ENCODE results near the gene ALDH1B1.
"Not testable (repeated sequence)": the region's sequence is repeated elsewhere in the genome, so short reads cannot be mapped to it uniquely, and the experiment has no call there.

The ALDH1B1 gene

DNA sequence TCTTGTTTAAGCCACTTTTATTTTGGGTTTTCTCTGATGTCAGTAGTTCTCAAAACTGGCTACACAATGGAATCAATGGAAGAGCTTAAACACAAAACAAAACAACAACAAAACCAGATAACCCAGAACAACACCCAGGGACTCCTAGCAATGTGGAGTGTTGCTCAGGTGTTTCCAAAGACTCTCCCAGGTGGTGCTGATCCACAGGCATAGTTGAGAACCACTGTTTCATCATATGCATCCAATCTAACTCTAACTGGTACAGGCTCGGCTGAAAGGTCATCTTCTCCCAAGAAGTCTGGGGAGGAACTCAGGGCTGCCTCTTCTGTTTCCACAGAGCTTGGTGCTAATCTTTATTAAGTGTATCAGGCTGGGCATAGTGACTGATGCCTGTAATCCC lies 5.4 kb upstream of the ALDH1B1 start:
- no peak for DNase-seq (ENCODE audit: low read depth, low spot score)

DNA sequence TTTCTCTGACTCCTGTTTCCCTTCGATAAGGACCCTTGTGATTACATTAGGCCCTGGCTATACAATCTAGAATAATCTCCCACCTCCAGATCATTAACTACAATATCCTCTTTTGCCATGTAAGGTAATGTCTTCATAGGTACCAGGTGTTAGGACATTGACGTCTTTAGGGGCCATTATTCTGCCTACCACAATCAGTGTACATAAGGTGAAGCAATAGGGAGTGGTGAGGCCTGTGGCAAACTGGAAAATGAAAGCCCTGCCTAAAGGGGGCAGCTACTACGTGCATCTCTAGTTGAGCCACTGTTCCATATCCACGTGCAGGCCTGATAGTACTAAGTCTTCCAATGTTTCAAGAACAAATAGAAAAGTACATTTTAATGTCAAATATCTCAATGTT lies 4.8 kb upstream of the ALDH1B1 start:
- no peak for DNase-seq (ENCODE audit: low read depth, low spot score)

DNA sequence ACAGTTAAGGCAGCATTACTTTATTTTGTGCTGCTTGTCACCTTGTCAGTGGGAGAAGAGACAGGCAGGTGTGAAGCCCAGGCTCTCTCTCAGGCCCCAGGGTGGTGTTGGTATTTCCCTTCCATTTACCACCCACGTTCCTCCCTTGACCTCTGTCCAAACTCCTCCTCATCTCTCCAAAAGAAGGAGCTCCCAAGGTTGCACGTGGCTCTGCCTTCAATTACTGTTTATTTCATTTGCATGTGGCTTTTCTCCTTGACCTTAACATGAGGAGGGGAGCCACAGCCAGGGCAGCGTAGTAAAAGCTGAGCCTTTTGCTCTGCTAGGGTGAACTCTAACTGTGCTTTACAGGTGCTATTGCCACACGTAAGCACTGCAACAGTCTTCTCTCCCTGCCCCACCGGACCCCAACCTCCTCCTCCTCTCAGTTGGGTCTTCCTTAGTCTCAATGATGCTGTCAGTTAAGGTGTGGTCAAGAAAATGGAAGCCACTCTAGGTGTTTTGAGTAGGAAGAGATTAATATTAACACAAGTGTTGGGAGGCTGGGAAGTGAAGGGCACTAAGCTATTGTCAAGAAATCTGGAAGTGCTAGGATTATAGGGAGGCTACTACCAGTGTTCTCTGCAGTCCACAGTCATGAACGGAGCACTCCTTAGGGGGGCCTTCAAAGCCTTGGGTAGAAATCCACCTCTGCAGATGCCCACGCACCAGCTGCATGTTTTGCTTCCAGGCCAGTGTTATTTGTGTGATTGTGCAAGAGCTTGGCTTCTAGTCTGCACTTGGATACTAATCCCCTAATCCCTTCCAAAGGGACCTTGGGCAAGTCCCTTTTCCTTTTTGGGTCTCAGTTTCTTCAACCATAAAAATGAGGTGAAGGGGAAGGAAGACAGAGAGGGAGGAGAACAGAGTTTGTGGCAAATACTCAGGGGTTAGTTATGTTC lies 3.9 kb upstream of the ALDH1B1 start:
- no peak for DNase-seq (ENCODE audit: low read depth, low spot score)

DNA sequence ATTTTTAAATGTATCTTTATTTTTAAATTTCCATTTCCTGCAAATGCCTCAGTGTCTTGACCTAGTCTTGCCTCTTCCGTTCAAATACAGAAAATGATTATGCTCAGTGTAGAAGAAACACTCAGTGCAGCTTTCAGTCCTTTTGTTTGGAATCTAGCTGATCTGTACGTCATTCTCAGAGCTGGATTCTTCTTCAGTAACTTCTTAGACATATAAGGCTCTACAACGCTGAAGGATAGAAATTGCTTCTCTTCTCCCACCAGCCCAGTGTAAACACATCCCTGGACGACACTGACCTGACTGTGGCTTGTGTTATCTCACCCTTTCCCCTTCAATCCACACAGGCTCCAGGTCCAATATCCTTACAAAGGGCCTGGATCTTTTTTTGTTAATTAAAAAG lies 3.2 kb upstream of the ALDH1B1 start:
- no peak for DNase-seq (ENCODE audit: low read depth, low spot score)

DNA sequence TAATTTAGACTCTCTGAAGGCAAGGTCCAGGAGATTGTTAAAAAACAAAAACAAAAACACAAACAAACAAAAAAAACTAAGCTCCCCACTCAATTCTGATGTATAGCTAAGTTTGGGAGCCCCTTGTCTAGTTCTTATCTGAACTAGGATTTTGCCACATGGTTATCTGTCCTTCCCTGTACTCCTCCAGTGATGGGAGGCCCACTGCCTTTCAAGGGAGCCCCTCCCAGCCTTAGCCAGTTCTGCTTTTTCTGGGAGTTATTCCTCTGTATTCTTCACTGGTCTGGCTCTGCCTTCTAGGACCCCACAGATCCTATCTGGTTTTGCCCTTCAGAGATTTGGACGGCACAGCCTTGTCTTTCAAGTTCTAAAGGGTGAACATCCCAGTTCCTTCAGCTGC lies 2.1 kb upstream of the ALDH1B1 start:
- DNase-seq (ENCODE audit: low read depth, low spot score), result no peak

DNA sequence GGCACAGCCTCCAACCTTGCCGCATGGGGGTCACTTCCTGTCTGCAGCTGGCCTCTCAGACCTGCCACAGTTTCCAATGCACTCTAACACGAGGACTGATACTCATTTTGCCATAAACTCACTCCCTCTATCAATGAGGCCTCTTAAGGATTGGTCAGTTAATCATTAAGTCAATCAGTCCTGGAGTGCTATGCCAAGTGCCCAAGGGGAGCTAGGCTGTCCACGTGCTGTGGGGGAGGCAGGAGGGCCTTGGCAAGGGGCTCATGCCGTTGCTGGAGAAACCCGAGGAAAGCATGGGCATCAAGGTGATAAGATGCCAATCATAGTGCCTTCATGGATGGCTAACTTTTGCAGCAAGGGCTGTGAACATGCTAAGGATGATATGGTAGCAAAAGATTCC lies 1.7 kb upstream of the ALDH1B1 start:
- DNase-seq (ENCODE audit: low read depth, low spot score), result no peak

DNA sequence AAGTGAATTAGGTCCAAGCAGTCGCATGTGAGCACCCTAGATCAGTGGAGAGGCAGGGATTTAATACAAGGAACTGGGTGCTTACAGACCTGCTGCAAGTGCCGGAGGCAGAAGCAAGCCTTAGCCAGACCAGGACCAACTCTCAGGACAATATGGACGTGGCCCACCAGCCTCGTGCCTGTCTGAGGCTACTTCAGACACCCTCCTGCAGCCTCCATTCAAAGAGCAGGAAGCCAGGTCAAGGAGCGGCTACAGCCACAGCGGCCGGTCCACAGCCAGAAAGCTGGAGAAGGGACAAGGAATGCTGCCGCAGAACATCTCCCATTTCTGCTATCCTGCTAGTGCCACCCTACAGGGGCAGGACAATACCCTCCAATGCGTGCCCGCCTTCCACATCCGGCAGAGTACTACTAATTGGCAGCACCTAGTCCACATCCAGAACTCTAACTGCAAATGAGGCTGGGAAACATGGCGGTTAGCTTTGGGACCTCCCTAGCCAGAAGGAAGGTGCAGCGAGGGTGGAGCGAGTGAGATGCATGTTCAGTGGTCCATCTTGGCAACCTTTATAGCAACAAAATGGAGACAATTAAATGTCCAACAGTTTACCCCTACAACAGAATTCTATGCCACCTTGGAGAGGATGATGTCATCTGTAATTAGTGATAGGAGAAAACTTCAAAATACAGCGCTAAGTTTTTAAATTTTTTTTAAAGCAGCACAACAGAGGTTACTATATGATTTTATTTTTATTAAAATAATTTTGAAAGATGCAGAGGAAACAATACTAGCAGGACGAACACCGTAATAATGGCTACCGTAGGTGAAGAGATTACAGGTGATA lies 1.0 kb upstream of the ALDH1B1 start:
- DNase-seq (ENCODE audit: low read depth, low spot score), result no peak

DNA sequence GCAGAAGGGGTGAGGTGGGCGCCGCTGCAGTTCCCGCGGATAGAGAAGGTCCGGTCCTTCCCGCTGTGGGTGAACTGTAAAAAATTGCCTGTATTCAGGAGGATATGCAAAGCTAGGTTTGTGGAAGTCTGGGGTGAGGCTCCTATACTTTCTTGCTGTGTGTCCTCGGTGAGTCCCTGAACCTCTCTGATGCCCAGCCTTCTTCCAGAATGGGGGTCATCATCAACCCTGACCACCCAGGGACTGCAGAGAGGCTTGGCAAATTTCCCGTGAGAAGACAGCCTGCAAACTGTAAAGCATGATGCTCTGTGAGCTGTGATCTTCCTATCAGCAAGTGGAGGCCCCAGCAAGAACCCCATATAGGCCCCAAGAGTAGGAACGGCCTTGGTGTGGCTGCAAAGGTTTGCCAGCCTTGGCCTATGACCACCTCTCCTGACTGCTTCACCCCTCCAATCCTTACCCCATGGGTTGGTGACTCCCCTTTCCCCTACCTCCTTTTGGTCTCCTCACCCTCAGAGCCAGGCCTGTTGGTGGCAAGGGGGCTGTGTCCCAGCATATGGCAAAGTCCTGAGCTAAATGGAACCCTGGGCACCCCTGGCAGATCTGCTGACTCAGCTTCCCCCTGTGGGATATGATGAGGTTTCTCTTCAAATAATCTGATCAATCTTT lies 760 bp downstream of the ALDH1B1 start:
- DNase-seq (ENCODE audit: low read depth, low spot score), result no peak

DNA sequence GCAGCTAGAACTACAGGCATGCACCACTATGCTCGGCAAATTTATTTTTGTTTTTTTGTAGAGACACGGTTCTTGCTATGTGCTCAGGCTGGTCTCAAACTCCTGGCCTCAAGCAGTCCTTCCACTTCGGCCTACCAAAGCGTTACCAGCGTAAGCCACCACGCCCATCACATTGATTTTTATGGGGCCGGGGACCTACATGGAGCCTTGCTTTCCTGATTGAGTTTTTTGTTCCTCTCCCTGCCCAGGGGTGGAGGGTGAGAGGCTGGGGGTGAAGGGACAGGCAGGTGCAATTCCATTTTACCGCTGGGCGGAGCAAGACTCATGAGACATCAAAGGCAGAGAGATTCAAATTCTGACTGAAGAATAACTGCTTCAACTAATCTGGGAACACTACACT lies 1.9 kb downstream of the ALDH1B1 start:
- DNase-seq (ENCODE audit: low read depth, low spot score), result no peak

DNA sequence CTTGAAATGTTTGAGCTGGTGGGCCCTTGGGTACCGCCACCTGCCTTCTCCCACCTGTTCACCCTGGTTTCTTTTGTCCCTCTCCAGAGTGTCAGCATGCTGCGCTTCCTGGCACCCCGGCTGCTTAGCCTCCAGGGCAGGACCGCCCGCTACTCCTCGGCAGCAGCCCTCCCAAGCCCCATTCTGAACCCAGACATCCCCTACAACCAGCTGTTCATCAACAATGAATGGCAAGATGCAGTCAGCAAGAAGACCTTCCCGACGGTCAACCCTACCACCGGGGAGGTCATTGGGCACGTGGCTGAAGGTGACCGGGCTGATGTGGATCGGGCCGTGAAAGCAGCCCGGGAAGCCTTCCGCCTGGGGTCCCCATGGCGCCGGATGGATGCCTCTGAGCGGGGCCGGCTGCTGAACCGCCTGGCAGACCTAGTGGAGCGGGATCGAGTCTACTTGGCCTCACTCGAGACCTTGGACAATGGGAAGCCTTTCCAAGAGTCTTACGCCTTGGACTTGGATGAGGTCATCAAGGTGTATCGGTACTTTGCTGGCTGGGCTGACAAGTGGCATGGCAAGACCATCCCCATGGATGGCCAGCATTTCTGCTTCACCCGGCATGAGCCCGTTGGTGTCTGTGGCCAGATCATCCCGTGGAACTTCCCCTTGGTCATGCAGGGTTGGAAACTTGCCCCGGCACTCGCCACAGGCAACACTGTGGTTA lies 3.3 kb downstream of the ALDH1B1 start:
- no peak for DNase-seq (ENCODE audit: low read depth, low spot score)

DNA sequence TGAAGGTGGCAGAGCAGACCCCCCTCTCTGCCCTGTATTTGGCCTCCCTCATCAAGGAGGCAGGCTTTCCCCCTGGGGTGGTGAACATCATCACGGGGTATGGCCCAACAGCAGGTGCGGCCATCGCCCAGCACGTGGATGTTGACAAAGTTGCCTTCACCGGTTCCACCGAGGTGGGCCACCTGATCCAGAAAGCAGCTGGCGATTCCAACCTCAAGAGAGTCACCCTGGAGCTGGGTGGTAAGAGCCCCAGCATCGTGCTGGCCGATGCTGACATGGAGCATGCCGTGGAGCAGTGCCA lies 3.8 kb downstream of the ALDH1B1 start:
- DNase-seq (ENCODE audit: low read depth, low spot score), result no peak

DNA sequence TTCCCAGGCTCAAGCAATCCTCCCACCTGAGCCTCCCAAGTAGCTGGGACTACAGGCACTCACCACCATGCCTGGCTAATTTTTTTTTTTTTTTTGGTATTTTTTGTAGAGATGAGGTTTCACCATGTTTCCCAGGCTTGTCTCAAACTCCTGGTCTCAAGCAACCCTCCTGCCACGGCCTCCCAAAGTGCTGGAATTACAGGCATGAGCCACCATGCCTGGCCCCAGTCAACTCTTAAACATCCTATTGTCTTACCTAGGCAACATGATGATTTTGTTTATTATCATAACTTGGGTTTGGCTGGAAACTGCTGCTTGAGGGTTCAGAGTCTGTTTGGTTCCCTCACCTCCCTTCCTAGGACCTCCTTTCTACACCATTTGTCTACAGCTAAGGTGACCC lies 6.7 kb downstream of the ALDH1B1 start:
- not testable (repeated sequence) for DNase-seq (ENCODE audit: low read depth, low spot score)

DNA sequence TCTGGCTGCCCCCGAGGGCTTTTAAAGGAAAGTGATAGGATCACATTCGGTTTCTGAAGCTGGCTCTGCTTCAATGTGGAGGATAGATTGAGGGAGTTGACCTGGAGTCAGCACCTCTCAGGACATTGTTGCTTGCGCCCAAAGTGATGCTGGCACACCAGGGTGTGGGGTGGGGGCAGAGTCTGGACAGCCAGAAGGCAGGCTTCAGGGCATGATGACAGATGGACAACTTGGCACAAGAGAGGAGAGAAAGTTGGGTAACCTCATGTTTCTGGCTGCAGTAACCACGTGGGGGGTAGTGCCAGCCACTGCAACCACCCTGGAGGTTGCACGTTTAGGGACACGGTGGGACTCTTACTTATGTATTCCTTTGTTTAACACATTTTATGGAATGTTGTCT lies 9.5 kb downstream of the ALDH1B1 start:
- no peak for DNase-seq (ENCODE audit: low read depth, low spot score)

DNA sequence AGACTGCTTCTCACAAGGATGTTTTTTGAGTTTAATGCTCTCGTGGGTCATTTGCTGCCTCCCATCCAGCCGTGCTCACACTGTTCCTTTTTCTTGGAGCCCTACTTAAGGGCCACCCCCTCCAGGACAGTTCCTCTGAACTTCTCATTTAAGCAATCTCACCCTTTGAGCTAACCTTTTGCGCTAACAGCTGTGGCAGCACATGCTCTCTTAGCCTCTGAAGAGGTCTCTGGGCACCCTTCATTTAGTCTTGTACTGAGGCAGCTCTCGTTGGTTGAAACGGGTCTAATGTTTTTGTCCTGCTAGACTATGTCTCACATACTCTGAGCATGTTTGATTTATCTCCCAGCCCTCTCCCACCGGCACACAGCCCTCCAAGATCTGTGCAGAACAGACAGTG lies 11.8 kb downstream of the ALDH1B1 start:
- no peak for DNase-seq (ENCODE audit: low read depth, low spot score)

DNA sequence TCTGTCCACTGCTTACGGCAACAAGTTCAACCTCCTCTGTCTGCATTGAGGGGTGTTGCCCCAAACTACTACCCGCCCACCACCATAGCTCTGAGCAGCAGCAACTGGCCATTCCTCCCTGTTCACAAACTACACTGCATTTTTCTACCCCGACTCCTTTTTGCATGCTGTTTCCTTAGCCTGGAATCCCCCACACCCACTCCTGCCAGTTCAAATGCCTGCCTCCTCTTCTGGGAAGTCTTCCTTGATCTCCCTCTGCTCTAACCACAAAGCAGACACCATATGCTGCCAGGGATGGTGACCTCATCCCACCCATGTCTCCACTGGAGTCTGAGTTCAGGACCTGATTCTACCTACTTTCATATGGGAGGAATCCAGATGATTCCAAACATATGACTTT lies 13.3 kb downstream of the ALDH1B1 start:
- DNase-seq (ENCODE audit: low read depth, low spot score), result no peak

DNA sequence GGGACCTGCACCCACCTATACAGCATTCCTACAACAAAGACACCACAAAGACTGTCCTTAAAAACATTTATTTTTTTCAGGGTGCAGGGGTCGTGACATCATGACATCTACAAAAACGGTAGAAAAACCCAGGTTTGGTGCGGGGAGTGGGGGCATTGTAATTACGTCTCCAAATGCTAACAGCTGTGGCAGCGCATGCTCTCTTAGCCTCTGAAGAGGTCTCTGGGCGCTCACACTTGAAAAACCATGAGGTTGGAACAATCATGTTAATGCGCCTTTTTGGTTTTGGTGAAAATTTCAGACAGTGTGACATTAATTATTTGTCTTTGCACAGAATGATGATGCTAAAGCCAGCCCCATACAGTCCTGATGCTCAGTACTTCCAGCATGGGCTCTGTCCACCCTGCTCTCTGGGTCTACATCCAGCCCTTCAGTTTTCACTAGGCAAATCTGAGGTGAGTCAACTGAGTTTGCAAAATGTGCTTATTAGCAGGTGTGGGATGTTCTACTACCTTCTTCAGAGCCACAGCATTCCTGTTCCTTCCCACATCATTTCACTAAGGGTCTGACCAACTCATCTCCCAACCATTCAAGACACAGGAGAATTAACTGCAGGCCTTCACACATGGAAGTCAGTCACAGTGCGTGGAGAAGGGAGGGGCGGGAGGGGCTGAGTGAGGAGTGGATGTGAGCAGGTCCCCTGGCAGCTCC lies 14.1 kb downstream of the ALDH1B1 start:
- no peak for DNase-seq (ENCODE audit: low read depth, low spot score)

DNA sequence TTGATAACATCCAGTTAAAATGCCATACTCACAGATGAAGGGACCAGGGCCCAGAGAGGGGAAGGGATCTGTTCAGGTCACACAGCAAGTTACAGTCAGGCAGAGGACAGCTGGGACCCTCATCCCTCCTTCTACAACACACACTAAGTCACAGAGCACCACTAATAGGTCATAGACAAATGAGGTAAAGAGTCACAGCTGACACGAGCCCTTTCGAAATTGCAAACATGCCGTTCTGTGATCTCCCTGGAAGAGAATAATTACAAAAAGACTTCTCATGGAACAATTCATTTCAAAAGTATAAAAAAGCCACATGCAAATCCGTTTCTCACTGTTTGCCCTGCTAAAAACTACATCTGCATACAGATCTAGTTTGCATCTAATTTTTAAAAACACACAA lies 16.2 kb downstream of the ALDH1B1 start:
- no peak for DNase-seq (ENCODE audit: low read depth, low spot score)

DNA sequence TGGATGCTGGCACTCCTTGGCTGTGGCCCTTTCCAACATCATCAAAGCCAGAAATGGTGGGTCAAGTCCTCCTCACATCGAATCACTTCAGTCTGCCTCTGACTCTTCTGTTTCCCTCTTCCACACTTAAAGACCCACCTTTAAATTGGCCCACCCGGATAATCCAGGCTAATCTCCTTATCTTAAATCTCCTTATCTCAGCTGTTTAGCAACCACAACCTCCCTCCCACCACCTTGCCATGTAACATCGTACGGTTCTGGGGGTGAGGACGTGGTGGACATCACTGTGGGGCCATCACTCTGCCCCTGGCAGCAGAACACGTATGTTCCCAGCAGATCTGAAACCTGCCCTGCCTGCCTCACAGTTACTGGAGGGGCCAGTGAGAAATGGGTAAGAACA lies 20.2 kb downstream of the ALDH1B1 start:
- no peak for DNase-seq (ENCODE audit: low read depth, low spot score)

DNA sequence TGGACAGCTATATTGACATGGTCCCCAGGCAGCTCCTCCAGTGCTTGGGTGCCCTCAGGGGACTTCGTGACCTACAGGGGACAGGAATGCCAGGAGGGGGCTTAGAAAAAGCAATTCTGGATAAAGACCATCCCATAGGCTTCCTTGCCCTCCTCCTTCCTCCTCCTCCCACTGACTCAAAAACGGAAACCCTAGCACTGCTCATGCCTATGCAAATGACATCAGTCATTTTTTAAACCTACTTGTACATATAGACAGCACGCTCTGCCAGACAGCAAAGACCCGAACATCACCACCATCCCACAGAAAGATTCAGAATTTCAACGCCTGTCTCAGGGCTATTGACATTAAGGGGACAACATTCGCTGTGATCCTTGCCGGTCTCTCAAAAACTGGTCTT lies 20.8 kb downstream of the ALDH1B1 start:
- no peak for DNase-seq (ENCODE audit: low read depth, low spot score)

DNA sequence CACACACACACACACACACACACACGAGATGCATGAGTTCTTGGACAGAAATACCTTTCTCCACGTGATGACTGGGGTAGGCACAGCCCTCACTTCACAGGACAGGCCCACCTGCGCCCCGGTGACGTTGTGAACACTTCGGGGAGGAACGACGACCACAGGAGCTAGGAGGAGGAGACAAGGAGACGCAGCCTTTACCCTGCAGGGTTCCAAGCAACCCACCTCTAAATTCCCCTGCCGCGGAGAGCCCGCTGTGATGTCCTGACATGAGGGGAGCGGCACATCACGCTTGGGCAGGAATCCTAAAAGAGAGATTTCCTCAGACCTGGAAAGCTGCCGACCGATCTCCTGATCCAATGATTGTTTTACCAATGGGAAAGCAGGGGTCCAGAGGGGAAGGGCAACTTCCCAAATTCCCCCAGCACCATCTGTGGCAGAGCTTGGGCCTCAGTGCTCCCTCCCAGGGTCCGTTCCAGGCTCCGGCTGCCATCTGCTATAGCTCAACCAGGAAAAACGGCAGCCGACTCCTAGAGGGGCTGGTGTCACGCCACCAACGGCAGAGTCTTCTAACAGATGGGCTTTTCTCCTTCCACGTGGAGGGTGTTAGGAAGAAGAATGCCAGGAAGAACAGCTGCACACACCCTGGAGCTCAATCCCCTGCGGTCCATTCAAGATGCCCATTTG lies 21.7 kb downstream of the ALDH1B1 start:
- no peak for DNase-seq (ENCODE audit: low read depth, low spot score)

DNA sequence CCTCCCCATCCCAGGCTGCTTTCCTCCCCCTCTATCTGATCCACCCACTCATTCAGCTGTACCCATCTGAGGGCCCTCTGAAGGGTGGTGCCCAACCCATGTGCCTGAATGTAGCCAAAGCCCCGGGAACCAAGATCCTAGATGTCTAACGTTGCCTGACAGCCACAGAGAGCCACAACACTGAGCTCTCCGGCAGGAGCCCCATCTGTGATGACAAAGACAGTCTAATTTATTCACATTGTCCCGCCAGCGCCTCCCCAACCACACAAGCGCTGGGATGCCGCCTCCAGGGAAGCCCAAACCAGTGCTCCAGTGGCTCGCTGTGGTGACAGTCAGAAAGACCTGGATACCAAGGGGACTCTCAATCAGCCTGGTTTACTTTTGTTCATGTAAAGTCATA lies 23.4 kb downstream of the ALDH1B1 start:
- DNase-seq (ENCODE audit: low read depth, low spot score), result no peak
